HL-60/S4 treated with phorbol 12-myristate 13-acetate at 8.2 ng/mL for 4 days and 3 days (cell line): ENCODE results near the gene ZC3H18.

Experiments used
- in situ Hi-C: fragments of 300-500 bp; cut with MboI; formaldehyde crosslinking; loops from 2 replicates; pipeline ENCODE4 v1.15.0; 2022; ENCODE audit warnings: low sequenced_read_pairs

Gene ZC3H18

GRCh38 chr16:88548985-88549384 lies 21.2 kb upstream of the ZC3H18 start:
- in situ Hi-C loops = no loop called here

GRCh38 chr16:88549671-88550245 lies 20.4 kb upstream of the ZC3H18 start:
- in situ Hi-C loops = no loop called here

- in situ Hi-C loops = no loop called here
Observed at GRCh38 chr16:88550246-88550661, 19.9 kb upstream of the ZC3H18 start.

- in situ Hi-C loops = no loop called here
Observed at GRCh38 chr16:88552166-88552565, 18.0 kb upstream of the ZC3H18 start.

GRCh38 chr16:88552815-88553214 lies 17.4 kb upstream of the ZC3H18 start:
- in situ Hi-C loops = no loop called here

GRCh38 chr16:88553739-88554138 lies 16.5 kb upstream of the ZC3H18 start:
- in situ Hi-C loops = no loop called here

- in situ Hi-C loops = no loop called here
Observed at GRCh38 chr16:88554711-88555264, 15.4 kb upstream of the ZC3H18 start.

- in situ Hi-C loops = no loop called here
Observed at GRCh38 chr16:88556294-88556988, 13.8 kb upstream of the ZC3H18 start.

GRCh38 chr16:88558457-88559442 lies 11.5 kb upstream of the ZC3H18 start:
- in situ Hi-C loops = no loop called here

- in situ Hi-C loops = no loop called here
Observed at GRCh38 chr16:88560714-88561484, 9.3 kb upstream of the ZC3H18 start.

GRCh38 chr16:88561485-88562359 lies 8.5 kb upstream of the ZC3H18 start:
- in situ Hi-C loops = no loop called here

- in situ Hi-C loops = no loop called here
Observed at GRCh38 chr16:88566158-88566557, 4.0 kb upstream of the ZC3H18 start.

- in situ Hi-C loops = no loop called here
Observed at GRCh38 chr16:88568710-88569613, 1.2 kb upstream of the ZC3H18 start.

GRCh38 chr16:88569614-88569984 lies 604 bp upstream of the ZC3H18 start:
- in situ Hi-C loops = no loop called here

GRCh38 chr16:88570691-88571092 lies 489 bp downstream of the ZC3H18 start:
- in situ Hi-C loops = no loop called here

- in situ Hi-C loops = no loop called here
Observed at GRCh38 chr16:88575251-88575650, 5.0 kb downstream of the ZC3H18 start.

GRCh38 chr16:88576307-88576706 lies 6.1 kb downstream of the ZC3H18 start:
- in situ Hi-C loops = no loop called here

GRCh38 chr16:88577166-88577565 lies 7.0 kb downstream of the ZC3H18 start:
- in situ Hi-C loops = no loop called here
